Ascending aorta (tissue), 2 donors: Measurements from ENCODE around the gene IL1RL2. TPM values are rescaled to one million over a fixed set of nuclear protein-coding genes. Genes with fewer than 3 reads are reported as not detected.
A peak's percentile ranks its signal among the peaks of the same experiment; 100 is the strongest.

ENCODE experiments used
- DNase-seq, 2 donors: peaks; one replicate each; pipeline ENCODE4 v3.0.0-alpha.2; 2019; ENCODE audit warnings: low spot score in 2 of 2
- H3K27ac ChIP-seq, 2 donors: fragments of 200-600 bp; sonication (generic); one replicate each; pipeline ENCODE4 v1.5.1; 2016 to 2017; ENCODE audit warnings: mild to moderate bottlenecking in 1 of 2
- H3K27me3 ChIP-seq: fragments of 200-600 bp; sonication (generic); one replicate; pipeline ENCODE4 v1.5.1; 2017
- H3K36me3 ChIP-seq, 2 donors: fragments of 200-600 bp; sonication (generic); one replicate each; pipeline ENCODE4 v1.5.1; 2016
- H3K4me1 ChIP-seq, 2 donors: fragments of 200-600 bp; sonication (generic); one replicate each; pipeline ENCODE4 v1.5.1; 2016 to 2017; ENCODE audit warnings: mild to moderate bottlenecking in 1 of 2
- H3K4me3 ChIP-seq, 2 donors: fragments of 200-600 bp; sonication (generic); one replicate each; pipeline ENCODE4 v1.5.1; 2016 to 2017; ENCODE audit warnings: mild to moderate bottlenecking in 1 of 2
- H3K9me3 ChIP-seq, 2 donors: fragments of 200-600 bp; sonication (generic); one replicate each; pipeline ENCODE4 v1.5.1; 2016
- CTCF ChIP-seq, 3 experiments: fragments of 200-600 bp in 2 of 3; fragments of 450-650 bp in 1 of 3; sonication (generic) in 2 of 3; IDR thresholded peaks; one replicate each; pipeline ENCODE4 v1.5.1; 2016 to 2019; ENCODE audit warnings: antibody characterized with exemption in 3 of 3, mild to moderate bottlenecking in 1 of 3, moderate library complexity in 1 of 3
- intact Hi-C: fragments of 100-400 bp; cut with DNase I; formaldehyde crosslinking; loops from one replicate; pipeline ENCODE4 v1.15.1; 2023
- total RNA-seq: library from RNA; depleted of rRNA; stranded (reverse); fragments of >200 nt; gene quantifications from one replicate; pipeline ENCODE4 v1.1.0, GENCODE V29; 2016

IL1RL2 gene
- total RNA-seq, 1 donor from 2014 or later, result not detected

GRCh38 chr2:102141011-102141943 is 45.5 kb upstream of the IL1RL2 start:
- no peak for DNase-seq
- H3K4me3 ChIP-seq, result peak overlapping the region; percentile 64 to 77
- no peaks in the 10 kb centered on the region for H3K27me3 ChIP-seq
- H3K27ac ChIP-seq, result peak overlapping the region; percentile 93 to 96
- TF ChIP-seq CTCF (IDR thresholded peaks at IDR 0.05), result no peak
- peaks cover 4 to 17% of the 10 kb centered on the region in 2 donors for H3K9me3 ChIP-seq
- peaks cover 0 to 5% of the 10 kb centered on the region in 2 donors for H3K4me1 ChIP-seq
- intact Hi-C loops, result loop anchor here (5.0 kb wide), 1 partner anchor 34 kb away; no protein-coding TSS in a partner anchor
- H3K36me3 ChIP-seq, result peaks cover 0 to 4% of the 10 kb centered on the region in 2 donors

GRCh38 chr2:102141970-102142828 is 44.6 kb upstream of the IL1RL2 start, which contains the start of gene IL1R1:
TSS of gene IL1R1 (plus strand) at chr2:102142746. CDS start at chr2:102157725, 14,979 bp downstream.
- peak within 1 kb of the TSS; percentile 64 to 77 for H3K4me3 ChIP-seq
- H3K36me3 ChIP-seq, result peaks cover 0 to 8% of the 10 kb centered on the region in 2 donors
- H3K9me3 ChIP-seq, result peaks cover 10 to 26% of the 10 kb centered on the region in 2 donors
- peak within 1 kb of the TSS; percentile 93 to 96 for H3K27ac ChIP-seq
- H3K4me1 ChIP-seq, result peaks cover 0 to 5% of the 10 kb centered on the region in 2 donors
- no peak for TF ChIP-seq CTCF (IDR thresholded peaks at IDR 0.05)
- peak in 1 of 2 donors; percentile 88 for DNase-seq
- intact Hi-C loops, result loop anchor here (1.0 to 5.0 kb wide), 3 partner anchors 20 to 78 kb away; no protein-coding TSS in a partner anchor
- H3K27me3 ChIP-seq, result no peaks in the 10 kb centered on the region

- peak overlapping the region; percentile 91 to 96 for H3K27ac ChIP-seq
- H3K36me3 ChIP-seq, result peaks cover 0 to 8% of the 10 kb centered on the region in 2 donors
- H3K4me3 ChIP-seq, result peak overlapping the region; percentile 64 to 77
- intact Hi-C loops, result loop anchor here (1.0 to 5.0 kb wide), 3 partner anchors 21 to 79 kb away; no protein-coding TSS in a partner anchor
- DNase-seq, result no peak
- H3K27me3 ChIP-seq, result no peaks in the 10 kb centered on the region
- H3K9me3 ChIP-seq, result peaks cover 10 to 31% of the 10 kb centered on the region in 2 donors
- no peak for TF ChIP-seq CTCF (IDR thresholded peaks at IDR 0.05)
- H3K4me1 ChIP-seq, result peaks cover 0 to 5% of the 10 kb centered on the region in 2 donors
Observed at GRCh38 chr2:102142829-102143449, 43.9 kb upstream of the IL1RL2 start.

GRCh38 chr2:102143450-102143985 is 43.3 kb upstream of the IL1RL2 start:
- Histone ChIP-seq H3K27ac (peak overlapping the region; percentile 91 to 96), H3K36me3 (peaks cover 0 to 8% of the 10 kb centered on the region in 2 donors), H3K9me3 (peaks cover 10 to 36% of the 10 kb centered on the region in 2 donors), H3K4me3 (peak overlapping the region; percentile 64 to 77), H3K27me3 (no peaks in the 10 kb centered on the region), H3K4me1 (peaks cover 0 to 5% of the 10 kb centered on the region in 2 donors)
- intact Hi-C loops, result loop anchor here (5.0 kb wide), 1 partner anchor 36 kb away; no protein-coding TSS in a partner anchor
- no peak for TF ChIP-seq CTCF (IDR thresholded peaks at IDR 0.05)
- no peak for DNase-seq
